Keratinocyte (primary cell): ENCODE data around the gene TOR1B.

ENCODE experiments used
- CTCF ChIP-seq, 3 experiments: IDR thresholded peaks in 1 of 3; conservative IDR thresholded peaks in 1 of 3; optimal IDR thresholded peaks in 1 of 3; 2 replicates in 2 of 3; 3 replicates in 1 of 3; pipeline versions ENCODE3 to v1.5.1; 2011; ENCODE audit warnings: low read length in 3 of 3, mild to moderate bottlenecking in 3 of 3, moderate library complexity in 2 of 3, control low read depth in 1 of 3, inconsistent platforms in 1 of 3; ENCODE audit not compliant: insufficient read depth in 2 of 3; ENCODE audit errors: extremely low read depth in 1 of 3
- EZH2 ChIP-seq: IDR thresholded peaks from one replicate; pipeline ENCODE4 v1.6.1; 2012; ENCODE audit warnings: inconsistent platforms, mild to moderate bottlenecking, low read length, moderate library complexity

DNA sequence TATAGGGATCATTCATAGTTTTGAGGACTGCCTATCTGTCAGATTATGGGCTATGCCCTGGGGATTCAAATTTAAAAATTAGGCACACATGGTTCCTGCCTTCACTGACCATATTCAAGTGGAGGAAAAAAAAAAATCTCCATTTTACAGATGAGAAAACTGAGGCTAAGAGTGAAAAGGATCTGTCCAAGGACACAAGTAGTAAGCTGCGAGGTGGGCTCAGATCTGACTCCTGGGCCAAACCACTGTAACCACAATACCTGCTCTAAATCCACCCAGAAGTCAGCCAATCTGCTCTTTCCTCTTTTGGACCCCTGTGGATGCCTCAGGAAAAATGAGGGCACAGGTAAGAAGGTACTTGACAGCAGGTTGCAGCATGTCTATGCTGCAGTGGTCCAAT, 23.8 kb downstream of the TOR1B start:
- TF ChIP-seq CTCF (optimal IDR thresholded peaks at IDR 0.05 in 1 of 3, IDR thresholded peaks at IDR 0.05 in 1 of 3, conservative IDR thresholded peaks at IDR 0.05 in 1 of 3; ENCODE audit: extremely low read depth in 1 of 3, insufficient read depth in 2 of 3, low read length in 3 of 3), result no peak
- no peak for TF ChIP-seq EZH2
